Retinal pigment epithelial cell (primary cell): ENCODE data around the gene JAK3.

ENCODE experiments used
- DNase-seq: peaks from one replicate; pipeline ENCODE4 v3.0.0-alpha.2; 2010; ENCODE audit warnings: low read depth
- H3K4me3 ChIP-seq: 2 replicates; pipeline ENCODE4 v1.5.1; 2011; ENCODE audit warnings: mild to moderate bottlenecking, low read length, control low read depth, moderate library complexity
- CTCF ChIP-seq: conservative IDR thresholded peaks from 2 replicates; pipeline ENCODE4 v1.5.1; 2011; ENCODE audit warnings: low read depth, low read length, control low read depth, inconsistent platforms

JAK3 gene

GRCh38 chr19:17829855-17830566, 17.8 kb downstream of the JAK3 start:
- H3K4me3 ChIP-seq, result peak overlapping the region; percentile 56
- no peak for DNase-seq
- peak; percentile 8 for TF ChIP-seq CTCF

- H3K4me3 ChIP-seq, result no peak overlapping the region
- DNase-seq, result no peak
- no peak for TF ChIP-seq CTCF
Observed at GRCh38 chr19:17826508-17827056, 21.2 kb downstream of the JAK3 start.

- H3K4me3 ChIP-seq, result no peak overlapping the region
- TF ChIP-seq CTCF, result no peak
- no peak for DNase-seq
Observed at GRCh38 chr19:17824339-17824738, 23.4 kb downstream of the JAK3 start.

- no peak for TF ChIP-seq CTCF
- DNase-seq, result no peak
- no peak within 1 kb of the TSS for H3K4me3 ChIP-seq
Observed at GRCh38 chr19:17821190-17821589, 26.6 kb downstream of the JAK3 start, which contains the start of gene INSL3. Gene INSL3 (minus strand): TSS chr19:17821519. CDS start chr19:17821506, 13 bp downstream.

GRCh38 chr19:17817668-17818363, 30.0 kb downstream of the JAK3 start:
- TF ChIP-seq CTCF, result no peak
- no peak overlapping the region for H3K4me3 ChIP-seq
- DNase-seq, result no peak

GRCh38 chr19:17812099-17812498, 35.7 kb downstream of the JAK3 start:
- no peak for TF ChIP-seq CTCF
- no peak overlapping the region for H3K4me3 ChIP-seq
- no peak for DNase-seq
